22Rv1 (cell line): ENCODE results near the gene ASTN2.

Source experiments
- ZFX ChIP-seq: fragments of 450-650 bp; IDR thresholded peaks from 2 replicates; pipeline ENCODE4 v1.6.1; 2017; ENCODE audit warnings: antibody characterized with exemption, borderline replicate concordance
- TF ChIP-seq, protein P1 (sequence below): fragments of 450-650 bp; IDR thresholded peaks from 2 replicates; pipeline ENCODE4 v1.5.1; 2017; ENCODE audit warnings: mild to moderate bottlenecking

DNA sequence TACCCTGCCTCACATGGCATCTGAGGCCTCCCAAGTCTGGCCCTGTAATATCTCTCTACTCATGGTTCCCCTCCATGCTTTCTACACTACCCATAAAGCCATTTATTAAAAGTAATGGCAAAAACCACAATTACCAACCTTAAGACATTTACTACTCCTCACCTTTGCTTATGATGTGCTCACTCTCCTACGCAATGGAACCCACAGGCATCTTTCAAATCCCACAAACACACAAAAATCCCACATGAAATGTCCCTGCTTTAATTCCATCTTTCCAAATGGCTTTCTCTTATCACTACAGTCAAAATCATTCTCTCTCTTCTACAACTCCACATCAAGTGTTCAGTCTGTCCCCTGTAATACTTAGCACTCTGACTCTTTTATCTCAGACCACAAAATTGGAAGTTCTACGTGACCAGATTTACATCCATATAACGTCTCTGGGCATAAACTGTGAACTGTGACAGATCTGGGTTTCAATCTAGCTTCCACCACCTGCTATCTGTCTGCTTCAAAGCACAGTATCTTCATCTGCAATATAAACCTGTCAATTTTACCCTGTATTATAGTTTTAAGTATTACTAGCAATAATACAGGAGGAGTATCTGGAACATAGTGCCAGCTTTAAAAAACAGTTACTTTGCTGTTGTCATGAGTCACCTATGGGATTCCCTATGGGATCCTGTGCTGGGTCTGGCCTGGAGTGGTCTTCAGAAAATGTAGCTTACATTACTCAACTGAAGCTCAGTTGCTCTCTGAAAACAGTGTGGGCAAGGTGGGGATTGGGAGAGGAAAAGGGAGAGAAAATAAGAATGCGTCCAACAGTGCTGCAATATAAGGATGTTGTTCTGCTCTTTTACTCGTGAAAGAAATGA is 864.8 kb downstream of the ASTN2 start:
- TF ChIP-seq, protein P1, sequence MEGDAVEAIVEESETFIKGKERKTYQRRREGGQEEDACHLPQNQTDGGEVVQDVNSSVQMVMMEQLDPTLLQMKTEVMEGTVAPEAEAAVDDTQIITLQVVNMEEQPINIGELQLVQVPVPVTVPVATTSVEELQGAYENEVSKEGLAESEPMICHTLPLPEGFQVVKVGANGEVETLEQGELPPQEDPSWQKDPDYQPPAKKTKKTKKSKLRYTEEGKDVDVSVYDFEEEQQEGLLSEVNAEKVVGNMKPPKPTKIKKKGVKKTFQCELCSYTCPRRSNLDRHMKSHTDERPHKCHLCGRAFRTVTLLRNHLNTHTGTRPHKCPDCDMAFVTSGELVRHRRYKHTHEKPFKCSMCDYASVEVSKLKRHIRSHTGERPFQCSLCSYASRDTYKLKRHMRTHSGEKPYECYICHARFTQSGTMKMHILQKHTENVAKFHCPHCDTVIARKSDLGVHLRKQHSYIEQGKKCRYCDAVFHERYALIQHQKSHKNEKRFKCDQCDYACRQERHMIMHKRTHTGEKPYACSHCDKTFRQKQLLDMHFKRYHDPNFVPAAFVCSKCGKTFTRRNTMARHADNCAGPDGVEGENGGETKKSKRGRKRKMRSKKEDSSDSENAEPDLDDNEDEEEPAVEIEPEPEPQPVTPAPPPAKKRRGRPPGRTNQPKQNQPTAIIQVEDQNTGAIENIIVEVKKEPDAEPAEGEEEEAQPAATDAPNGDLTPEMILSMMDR = no peak
- no peak for TF ChIP-seq ZFX
